NT2/D1 (cell line): ENCODE results near the gene GNMT.

Experiments
- YY1 ChIP-seq: IDR thresholded peaks from 2 replicates; pipeline ENCODE4 v1.6.1; 2011; ENCODE audit not compliant: insufficient read length, insufficient read depth
- ZNF274 ChIP-seq: IDR thresholded peaks from 2 replicates; pipeline ENCODE4 v1.6.1; 2011; ENCODE audit warnings: mild to moderate bottlenecking, low read depth, low read length

DNA sequence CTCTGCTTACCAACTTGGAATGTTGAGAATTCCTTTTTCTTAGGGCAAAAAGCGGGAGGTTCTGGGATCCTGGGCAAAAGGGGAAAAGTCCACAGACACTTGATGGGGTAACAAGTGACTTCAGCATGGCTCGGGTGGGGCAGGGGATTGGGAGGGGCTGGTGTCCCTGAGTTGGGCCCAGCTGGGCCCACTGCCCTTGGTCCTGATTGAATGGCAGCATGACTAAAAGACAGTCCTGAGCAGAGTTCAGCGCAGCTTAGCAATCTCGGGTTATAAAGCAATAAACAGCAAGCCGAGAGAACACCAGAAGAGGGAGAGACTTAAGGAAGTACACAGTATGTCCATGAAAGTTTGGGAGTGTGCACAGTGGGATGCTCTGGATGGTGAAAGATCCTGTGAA lies 29.4 kb downstream of the GNMT start:
- no peak for TF ChIP-seq ZNF274
- TF ChIP-seq YY1: no peak
